HUDEP-2 (cell line): ENCODE results near the gene OR1A2.
"Not testable (repeated sequence)": the region's sequence is repeated elsewhere in the genome, so short reads cannot be mapped to it uniquely, and the experiment has no call there.

Source experiments
- DNase-seq, 76 experiments: peaks; one replicate each; lab custom pipeline; 2025; ENCODE audit not compliant: unreplicated experiment in 76 of 76; lab: John Stamatoyannopoulos, UW

The OR1A2 gene, protein sequence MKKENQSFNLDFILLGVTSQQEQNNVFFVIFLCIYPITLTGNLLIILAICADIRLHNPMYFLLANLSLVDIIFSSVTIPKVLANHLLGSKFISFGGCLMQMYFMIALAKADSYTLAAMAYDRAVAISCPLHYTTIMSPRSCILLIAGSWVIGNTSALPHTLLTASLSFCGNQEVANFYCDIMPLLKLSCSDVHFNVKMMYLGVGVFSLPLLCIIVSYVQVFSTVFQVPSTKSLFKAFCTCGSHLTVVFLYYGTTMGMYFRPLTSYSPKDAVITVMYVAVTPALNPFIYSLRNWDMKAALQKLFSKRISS

DNA sequence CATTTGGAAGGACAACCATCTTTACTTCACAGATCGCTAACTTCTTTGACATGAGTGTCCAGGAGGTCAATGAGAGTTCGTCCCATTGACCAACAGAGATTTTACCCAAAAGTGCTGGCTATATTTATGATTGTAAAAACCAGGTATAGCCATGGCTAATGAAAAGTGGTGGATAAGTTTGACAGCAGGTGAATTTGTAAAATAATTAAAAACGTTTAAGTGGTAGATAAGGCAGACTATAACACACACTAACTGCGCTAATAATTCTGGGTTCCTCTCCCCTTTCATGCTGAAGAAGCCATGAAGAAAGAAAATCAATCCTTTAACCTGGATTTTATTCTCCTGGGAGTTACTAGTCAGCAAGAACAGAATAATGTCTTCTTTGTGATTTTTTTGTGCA lies at the start of gene OR1A2:
OR1A2 (plus strand) TSS at position 301 of the 400 bp plus-strand sequence; CDS start at position 301, 0 bp downstream.
- DNase-seq = no peak

GRCh38 chr17:3157218-3157617 lies 40.1 kb upstream of the OR1A2 start:
- no peak for DNase-seq

GRCh38 chr17:3167574-3167973 lies 29.7 kb upstream of the OR1A2 start:
- no peak for DNase-seq

DNA sequence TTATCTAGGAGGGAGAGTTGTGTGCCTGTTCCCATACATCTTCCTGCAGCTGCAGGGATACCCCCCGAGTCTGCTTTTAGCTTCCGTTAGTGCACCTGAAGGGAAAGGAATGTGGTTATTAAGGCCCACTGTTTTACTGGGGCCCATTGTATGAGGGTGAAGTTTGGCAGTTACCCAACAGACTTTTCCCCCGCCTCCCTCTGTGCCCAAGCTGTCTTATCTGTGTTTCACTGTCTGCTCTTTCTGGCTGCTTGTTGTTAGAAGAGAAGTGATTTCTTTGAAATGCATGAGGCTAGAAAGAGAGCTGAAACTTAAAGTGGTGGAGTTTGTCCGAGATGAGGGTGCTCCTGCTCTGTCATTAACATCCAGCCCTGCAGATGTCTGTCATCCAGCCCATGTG lies 7.4 kb upstream of the OR1A2 start:
- no peak for DNase-seq

- no peak for DNase-seq
These were observed 10.0 kb downstream of the OR1A2 start, which contains the start of gene OR1A1 for GRCh38 chr17:3207367-3207766. TSS of gene OR1A1 (plus strand) at chr17:3207667. CDS start at chr17:3215621, 7,954 bp downstream.

GRCh38 chr17:3208484-3208883 lies 11.2 kb downstream of the OR1A2 start:
- no peak for DNase-seq

- no peak for DNase-seq
These were observed 15.7 kb downstream of the OR1A2 start for GRCh38 chr17:3213001-3213400.

GRCh38 chr17:3213587-3213986 lies 16.3 kb downstream of the OR1A2 start:
- no peak for DNase-seq

DNA sequence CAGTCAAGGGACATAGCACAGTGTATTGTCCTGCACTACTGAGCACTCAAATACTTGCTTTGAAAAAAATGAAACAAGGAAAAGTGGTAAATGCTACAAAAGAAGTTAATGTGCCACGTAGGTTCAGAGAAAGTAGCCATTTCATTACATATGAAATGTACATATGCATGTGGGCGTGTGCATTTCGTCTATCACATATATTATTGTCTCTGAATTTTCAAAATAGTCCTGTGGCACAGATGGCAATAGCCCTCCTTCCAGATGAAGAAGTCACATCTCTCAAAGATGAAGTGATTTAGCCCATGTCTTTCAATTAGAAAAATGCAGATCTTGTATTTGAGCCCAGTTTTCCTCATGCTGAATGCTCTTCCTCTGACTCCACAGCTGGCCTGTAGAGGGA lies 22.7 kb downstream of the OR1A2 start:
- not testable (repeated sequence) for DNase-seq

DNA sequence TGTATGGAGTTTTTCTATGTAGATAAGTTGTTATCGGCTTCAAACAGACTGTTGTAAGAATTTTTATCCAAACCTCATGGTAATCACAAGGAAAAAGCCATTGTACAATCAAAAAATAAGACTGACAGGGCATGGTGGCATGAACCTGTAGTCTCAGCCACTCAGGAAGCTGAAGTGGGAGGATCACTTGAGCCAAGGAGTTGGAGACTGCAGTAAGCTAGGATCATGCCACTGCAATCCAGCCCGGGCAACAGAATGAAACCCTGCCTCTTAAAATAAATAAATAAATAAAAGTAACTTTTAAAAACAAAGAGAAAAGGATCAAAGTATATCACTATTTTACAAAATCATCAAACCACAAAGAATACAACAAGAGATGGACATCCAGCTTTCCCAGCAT lies 24.5 kb downstream of the OR1A2 start:
- DNase-seq = peak in 14 of 76 experiments; percentile 2 to 44 (median 17)

GRCh38 chr17:3222505-3222904 lies 25.2 kb downstream of the OR1A2 start:
- DNase-seq = peak in 1 of 76 experiments; percentile 2

DNA sequence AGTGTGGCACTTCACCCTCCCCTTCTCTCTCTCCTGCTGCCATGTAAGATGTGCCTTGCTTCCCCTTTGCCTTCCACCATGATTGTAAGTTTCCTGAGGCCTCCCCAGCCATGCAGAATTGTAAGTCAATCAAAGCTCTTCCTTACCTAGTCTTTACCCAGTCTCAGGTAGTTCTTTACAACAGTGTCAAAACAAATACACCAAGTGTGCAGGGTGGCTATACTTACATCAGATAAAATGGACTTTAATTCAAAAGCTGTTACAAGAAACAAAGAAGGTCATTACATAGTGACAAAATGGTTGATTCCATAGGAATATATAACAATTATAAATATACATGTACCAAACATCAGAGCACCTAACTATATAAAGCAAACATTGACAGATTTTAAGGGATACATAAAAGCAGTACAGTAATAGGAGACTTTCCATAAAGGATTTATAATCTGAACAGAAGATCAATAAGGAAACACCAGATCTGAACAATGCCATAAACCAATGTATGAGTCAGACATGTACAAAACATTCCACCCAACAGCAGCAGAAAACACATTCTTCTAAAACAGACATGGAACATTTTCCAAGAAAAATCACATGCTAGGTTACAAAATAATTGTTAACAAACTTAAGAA lies 27.5 kb downstream of the OR1A2 start:
- DNase-seq = not testable (repeated sequence)

DNA sequence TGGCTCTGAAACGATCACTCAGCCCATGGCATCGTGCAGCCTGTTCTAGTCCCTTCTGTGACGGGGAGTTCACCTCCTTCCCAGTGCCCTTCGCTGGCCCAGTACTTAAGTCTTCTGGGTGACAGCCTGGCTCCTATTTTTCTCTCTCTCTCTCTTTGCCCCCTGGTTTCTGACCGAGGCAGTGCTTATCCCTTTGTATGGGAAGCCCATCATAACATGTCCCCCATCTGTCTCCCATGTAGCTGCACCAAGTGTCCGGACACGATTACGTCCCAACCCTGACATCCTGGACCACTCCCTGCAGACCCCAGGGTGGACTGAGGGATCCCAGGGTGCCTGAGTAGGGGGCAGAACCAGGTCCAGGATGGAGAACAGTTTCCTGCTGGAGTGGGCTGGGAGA lies 35.0 kb downstream of the OR1A2 start:
- DNase-seq = not testable (repeated sequence)

DNA sequence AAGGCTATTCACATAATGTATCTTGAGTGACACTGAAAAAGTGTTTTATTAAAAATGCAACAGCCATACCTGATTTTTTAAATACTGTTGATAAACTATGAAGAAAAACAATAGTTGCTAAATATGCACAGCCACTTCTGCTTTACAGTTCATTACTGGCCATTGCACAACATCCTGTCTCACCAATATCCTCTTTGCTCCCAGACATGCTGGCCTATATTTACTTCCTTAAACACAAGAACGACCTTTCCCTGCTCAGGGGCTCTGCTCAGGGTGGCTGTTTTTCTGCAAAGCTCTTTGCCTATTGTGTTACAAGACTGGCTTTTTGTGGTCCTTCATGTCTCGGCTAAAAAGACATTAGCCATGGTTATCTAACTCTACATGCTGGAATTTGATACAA lies 41.4 kb downstream of the OR1A2 start:
- not testable (repeated sequence) for DNase-seq

DNA sequence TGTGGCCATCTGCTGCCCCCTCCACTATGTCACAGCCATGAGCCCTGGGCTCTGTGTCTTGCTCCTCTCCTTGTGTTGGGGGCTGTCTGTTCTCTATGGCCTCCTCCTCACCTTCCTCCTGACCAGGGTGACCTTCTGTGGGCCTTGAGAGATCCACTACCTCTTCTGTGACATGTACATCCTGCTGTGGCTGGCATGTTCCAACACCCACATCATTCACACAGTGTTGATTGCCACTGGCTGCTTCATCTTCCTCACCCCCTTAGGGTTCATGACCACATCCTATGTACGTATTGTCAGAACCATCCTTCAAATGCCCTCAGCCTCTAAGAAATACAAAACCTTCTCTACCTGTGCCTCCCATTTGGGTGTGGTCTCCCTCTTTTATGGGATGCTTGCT lies 43.7 kb downstream of the OR1A2 start:
- not testable (repeated sequence) for DNase-seq

DNA sequence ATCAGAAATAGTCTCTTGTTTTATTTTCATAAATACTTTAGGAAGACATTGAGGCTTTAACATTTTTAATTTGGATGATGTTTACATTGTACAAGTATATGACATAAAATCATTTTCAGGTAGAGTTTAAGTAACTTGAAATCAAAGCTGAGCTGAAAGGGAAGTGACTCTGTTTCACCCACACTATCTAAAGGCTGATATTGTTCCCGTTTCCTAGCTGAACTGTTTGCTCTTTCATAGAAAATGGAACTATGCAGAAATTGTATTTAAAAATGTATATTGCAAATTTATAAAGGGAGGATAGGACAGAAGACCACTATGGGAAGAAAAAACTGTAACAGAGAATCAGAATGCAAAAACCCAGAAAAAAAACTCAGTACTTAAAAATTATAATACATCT lies 47.5 kb downstream of the OR1A2 start:
- DNase-seq = not testable (repeated sequence)
